Activated effector memory CD4-positive, alpha-beta T cell treated with anti-CD3 and anti-CD28 coated beads, Interleukin-2, amount 50 U/mL, for 16 hours (primary cell): ENCODE data around the gene CRB2.
"Not testable (repeated sequence)": the region's sequence is repeated elsewhere in the genome, so short reads cannot be mapped to it uniquely, and the experiment has no call there.

Experiments
- DNase-seq: peaks from one replicate; pipeline ENCODE4 v3.0.0-alpha.2; 2020

CRB2 gene

GRCh38 chr9:123383512-123384170 lies 27.6 kb downstream of the CRB2 start:
- DNase-seq = no peak

GRCh38 chr9:123387686-123388085 lies 31.7 kb downstream of the CRB2 start:
- no peak for DNase-seq

GRCh38 chr9:123389070-123389469 lies 33.1 kb downstream of the CRB2 start:
- DNase-seq = no peak

- DNase-seq = no peak
These were observed 33.7 kb downstream of the CRB2 start for GRCh38 chr9:123389698-123390097.

DNA sequence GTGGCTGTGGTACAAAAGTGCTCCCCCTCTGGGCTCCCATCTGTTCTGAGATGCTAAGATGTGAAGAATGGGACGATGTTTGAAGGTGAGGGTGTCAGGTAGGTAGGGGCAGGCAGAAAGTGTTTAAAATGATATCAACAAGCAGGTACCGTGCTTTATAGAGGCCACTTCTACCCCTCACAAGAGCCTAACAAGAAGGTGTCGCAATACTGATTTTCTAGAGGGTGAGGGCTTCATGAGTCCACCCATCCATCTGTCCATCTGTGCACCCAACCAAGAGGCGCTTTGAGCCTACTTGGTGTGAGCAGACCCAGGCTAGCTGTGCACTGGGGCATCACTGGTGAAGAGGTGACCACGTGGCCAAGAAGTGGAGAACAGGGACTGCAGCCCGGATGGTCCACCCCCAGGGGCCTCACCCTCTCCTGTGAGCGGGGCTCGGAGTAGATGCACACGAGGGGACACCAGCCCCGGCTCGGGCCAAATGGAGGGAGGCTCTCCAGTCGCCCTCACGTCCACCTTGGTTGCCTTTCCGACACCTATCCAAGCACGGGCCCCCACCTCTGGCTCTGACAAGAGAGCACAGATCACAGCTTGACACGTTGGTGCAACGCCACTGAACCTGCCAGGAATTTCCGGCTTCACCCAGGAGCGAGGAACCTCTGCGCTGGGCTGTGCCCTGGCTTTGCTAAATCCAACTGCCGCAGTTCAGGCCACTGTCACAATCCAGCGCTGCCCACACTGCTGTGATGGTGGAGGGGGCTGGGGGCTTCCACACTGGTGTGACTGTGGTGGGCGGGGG lies 34.5 kb downstream of the CRB2 start:
- DNase-seq = no peak

- DNase-seq = no peak
These were observed 35.2 kb downstream of the CRB2 start for GRCh38 chr9:123391233-123391632.

DNA sequence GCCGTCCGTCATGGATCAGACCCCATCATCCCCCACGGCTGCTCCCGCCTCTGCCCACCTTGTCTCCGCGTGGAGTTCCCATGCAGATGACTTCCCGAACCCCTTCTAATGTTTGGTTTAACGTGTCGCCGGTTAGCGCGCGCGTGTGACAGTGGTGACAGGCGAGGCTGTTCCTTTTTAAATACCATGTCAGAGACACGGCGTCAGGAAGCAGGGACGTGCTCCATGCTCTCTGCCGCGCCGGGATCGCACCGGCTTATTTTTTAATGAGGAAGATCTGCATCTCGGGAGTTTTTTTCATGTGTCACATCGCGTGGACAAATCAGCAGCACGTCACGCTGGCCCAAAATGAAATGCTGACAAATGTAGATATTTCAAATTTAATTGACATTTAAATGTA lies 35.9 kb downstream of the CRB2 start:
- no peak for DNase-seq

GRCh38 chr9:123392802-123393201 lies 36.8 kb downstream of the CRB2 start:
- no peak for DNase-seq

DNA sequence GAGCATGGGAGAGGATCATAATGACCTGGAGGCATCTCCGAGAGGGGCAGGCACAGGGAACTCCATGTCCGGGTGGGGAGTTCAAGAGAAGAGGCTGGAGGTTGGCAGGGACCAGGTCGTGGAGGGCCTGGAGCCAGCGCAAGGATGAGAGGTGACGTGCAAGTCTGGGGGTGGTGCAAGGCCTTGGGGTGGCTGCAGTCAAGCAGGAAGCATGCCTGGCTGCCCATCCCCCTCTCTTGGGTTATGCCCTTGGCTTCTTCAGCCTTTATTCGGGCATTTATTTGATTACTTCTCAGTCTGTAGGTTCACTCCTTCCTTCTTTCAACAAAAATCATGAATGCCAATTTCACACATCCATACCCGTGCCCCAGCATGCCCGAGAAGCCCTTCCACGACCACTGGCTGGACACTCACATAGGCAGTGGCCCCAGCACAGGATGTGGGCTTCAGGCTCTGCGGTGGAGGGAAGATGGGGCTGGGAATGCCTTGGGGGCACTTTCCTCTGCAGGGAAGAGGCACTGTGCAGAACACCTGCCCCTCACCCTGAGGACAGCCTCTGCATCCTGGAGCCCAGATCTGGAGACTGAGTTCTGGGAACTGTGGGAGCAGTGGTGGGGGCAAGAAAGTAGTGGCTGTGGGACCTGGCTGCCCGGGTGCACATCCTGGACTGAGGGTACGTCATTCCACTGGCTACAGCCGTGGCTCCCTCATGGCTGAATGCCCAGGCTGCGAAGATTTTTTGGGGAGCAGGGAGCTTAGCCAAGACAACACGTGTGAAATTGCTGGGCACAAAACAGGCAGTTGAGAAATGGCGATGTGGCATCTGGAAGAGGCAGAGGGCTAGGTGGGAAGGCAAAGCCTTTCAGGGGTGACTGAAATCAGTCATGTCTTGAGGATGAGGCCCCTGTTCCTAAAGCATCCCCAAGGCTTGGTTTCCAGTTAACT lies 38.6 kb downstream of the CRB2 start:
- DNase-seq = no peak

- no peak for DNase-seq
These were observed 39.3 kb downstream of the CRB2 start for GRCh38 chr9:123395276-123395688.

DNA sequence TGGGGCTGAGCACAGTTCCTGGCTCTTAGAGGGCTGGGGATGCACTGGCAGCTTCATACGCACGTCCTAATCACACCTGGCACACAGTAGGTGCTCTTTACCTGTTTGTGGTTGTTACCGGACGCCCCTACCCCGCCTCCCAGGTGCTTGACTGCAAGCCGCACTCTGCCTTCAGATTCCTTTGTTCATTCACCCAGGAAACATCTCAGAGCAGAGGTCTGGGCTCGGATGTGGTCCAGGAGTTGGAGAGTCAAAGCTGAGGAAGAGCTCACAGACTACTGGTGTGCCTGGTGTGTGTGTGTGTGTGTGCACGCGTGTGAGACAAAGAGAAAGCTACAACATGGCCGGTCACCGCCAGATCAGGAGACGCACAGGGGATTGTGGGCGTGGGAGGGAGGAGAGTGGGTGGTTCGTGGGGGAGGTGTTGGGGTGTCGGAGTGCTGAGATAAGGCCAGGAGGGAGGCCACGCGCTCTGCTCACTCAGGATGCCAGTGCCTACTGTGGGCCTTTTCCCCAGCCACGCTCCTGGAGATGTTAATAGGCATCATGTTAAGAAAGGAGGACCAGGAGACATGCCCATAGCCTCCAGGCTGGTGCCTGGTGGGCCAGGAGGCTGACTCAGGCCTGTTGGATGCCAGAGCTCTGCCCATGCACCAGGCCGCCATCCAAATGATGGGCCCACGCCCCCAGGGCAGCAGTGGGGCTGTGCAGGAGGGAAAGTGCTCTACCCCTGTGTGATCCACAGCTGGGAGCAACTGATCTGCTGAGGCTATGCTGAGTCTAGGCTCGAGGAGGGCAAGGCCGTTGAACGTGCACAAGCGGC lies 39.9 kb downstream of the CRB2 start:
- DNase-seq = no peak

DNA sequence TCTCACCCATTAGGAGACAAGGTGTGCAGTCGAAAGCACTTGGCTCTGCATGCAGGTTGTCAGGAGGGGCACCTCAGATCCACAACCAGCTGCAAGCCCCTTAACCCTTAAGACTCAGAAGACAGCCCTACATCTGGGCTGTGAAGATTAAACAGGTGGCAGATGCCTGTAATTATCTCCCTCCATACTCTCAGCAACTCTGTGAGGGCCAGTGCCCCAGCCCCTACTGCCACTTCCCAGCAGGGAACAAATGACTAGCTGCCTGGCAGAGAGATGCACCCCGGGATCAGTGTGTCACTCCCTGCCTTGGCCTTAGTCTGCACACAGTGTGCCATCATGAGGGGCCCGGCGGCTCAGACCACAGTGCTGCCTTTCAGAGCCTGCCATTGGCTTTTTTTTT lies 42.0 kb downstream of the CRB2 start:
- DNase-seq = no peak

DNA sequence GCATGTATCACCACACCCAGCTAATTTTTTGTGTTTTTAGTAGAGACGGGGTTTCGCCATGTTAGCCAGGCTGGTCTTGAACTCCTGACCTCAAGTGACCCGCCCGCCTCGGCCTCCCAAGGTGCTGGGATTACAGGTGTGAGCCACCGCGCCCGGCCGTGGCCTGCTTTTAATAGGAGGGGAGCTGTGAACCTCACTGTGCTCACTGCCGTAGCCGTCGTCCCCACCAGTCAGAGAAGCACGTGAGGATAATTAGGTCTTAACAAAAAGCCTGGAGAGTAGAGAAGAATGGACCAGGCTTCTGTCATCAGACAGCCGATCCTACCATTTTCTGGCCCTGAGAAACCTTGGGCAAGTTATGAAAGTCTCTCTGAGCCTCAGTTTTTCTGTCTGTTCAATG lies 42.9 kb downstream of the CRB2 start:
- not testable (repeated sequence) for DNase-seq

GRCh38 chr9:123399803-123400378 lies 43.9 kb downstream of the CRB2 start:
- DNase-seq = no peak

DNA sequence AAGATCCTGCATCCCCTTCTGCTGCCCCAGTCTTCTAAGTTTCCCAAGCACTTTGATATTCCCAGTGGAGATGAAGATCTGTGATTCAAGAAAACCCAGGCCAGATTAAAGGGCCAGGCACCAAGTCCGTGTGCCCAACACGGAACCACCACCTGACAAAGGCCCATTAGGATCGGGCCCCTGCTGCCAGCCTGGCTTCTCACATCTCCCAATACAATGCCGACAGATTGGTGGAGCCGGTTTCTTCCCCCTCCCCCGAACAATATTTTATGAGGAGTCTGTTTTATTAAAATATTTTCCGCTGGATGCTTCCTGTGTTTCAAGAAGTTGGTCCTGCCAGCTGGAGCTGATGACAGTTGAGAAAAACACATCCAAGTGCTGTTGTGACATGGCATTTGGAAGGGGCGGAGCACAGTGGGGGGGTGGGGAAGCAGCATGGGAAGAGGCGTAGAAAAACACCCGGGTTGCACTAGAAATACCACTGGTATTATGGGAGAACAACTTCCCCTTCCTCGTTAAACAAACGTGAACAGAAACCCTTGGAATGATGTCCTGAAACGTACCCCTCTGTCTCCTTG lies 45.0 kb downstream of the CRB2 start:
- DNase-seq = no peak

DNA sequence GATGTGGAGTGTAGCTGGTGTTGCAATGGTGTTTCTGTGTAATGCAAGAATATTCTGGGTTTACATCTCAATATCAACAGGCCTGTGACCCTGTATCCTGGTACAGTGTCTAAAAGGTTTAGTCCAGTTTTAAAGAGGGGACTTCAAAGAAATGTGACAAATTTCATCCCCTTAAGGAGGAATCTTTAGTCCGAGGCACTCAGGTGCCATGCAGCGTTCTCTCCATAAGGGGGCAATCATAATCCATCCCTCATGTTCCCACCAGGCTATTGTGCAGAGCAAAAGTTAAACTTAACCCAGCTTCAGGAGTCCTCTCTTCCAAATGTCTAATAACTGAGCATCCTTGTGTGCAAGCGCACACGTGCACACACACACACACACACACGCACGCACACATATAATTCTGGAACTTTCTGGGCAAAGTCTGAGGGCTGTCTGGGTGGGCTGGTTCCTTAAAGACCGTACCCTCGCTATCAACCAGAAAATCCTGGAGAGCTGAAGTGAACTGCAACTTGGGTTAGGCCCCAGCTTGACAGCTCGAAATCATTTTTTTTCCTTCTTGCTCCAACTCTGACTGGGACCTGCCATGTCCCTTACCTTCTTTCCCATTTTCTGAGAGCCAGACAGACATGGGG lies 46.0 kb downstream of the CRB2 start:
- no peak for DNase-seq

GRCh38 chr9:123402981-123403509 lies 47.0 kb downstream of the CRB2 start:
- DNase-seq = no peak

DNA sequence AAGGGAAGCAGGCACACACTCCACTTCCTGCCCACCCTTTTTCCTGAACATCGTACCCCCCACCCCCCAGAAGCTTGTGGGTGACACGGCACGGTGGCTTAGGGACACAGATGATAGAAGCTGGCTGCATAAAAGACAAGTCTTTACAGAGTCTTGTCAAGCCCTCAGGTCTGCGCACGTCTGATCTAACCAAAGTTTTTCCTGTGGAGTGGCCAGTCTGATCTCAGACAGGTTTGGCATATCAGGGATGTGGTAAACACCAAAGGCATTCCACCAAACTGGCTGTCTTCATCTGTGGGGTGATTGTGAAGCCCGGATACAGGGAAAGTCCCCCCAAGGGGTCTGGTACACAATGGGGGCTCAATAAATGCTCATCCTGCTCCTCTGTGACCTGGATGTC lies 50.0 kb downstream of the CRB2 start:
- DNase-seq = no peak

GRCh38 chr9:123406691-123407216 lies 50.8 kb downstream of the CRB2 start:
- DNase-seq = no peak

DNA sequence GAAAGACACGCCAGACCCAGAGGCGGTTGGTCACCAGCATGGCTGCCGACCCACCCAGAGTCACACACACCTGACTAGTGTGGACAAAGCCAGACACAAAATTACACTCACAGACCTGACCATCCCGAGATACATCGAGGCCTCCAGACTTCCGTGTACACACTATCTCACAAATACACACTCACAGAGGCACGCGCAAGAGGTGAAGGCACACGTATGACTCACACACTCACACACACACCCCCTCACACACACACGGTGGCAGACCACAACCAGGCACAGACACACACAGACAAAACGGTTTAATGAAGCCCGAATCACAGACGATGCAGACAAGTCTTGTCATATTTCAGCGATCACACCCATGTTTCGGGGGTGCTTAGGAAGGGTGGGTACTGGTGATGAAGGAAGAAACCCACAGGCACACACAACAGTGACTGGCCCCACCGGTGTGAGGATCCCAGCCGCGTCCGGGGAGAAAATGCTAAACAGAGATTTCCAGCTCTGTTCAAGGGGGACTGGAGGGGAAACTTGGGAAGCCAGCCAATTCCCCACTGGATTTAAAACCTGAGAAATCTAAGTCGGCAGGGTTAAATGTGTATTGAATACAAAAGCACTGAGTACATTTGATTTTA lies 51.3 kb downstream of the CRB2 start:
- no peak for DNase-seq
